ENCODE data around the gene CCDC6. TPM values are rescaled to one million over a fixed set of nuclear protein-coding genes. Genes with fewer than 3 reads are reported as not detected.

The CCDC6 gene
- total and polyA plus RNA-seq, 11 donors: 3.7 to 47.1 (median 17.4) TPM

DNA sequence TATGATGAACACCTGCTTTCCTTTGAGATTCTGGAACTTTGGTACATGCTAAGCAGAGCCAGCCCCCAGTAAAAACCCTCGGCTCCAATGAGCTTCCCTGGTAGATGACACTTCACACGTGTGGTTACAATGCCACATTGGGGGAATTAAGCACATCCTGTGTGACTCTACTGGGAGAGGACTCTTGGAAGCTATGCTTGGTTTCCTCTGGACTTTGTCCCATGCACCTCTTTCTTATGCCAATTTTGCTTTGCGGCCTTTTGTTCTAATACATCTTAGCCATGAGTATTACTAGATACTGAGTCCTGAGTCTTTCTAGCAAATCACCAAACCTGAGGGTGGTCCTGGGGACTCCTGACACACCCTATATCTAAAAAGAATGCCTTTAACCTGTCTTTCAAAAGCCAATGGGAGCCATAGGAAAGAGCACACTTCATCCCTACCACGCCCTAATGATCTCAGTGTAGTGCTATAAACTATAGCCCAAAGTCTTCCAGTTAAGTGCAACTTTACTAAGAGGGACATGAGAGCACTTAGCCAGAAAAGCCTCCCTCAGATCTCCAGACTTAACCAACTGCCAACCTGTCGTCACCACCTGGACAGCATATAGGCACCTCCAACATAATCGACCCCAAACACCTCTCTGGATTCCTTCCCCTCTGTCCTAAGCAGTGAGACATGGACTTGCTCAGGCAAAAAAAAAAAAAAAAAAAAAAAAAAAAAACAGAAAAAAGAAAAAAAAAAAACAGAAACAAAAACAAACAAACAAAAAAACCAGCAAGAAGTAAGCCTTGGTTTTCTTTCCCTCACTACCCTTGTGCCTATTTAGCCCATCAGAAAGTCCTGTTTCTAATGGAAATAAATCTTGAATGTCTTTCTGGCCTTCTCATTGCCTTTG, 37.4 kb downstream of the CCDC6 start:
- no peaks in the 10 kb centered on the region for H3K9me3 ChIP-seq
- DNase-seq (no peak), ATAC-seq (no peak)
- H3K4me3 ChIP-seq: no peak overlapping the region
- 79 to 86% (median 82%) methylated on average over 6 of the region's 6 CpGs for WGBS, 4 donors
- peak overlapping the region in 1 of 12 donors; percentile 81 for H3K27ac ChIP-seq
- TF ChIP-seq CTCF (IDR thresholded peaks at IDR 0.05): no peak
- TF ChIP-seq POLR2A (IDR thresholded peaks at IDR 0.05): no peak
- H3K36me3 ChIP-seq: no peaks in the 10 kb centered on the region
- H3K27me3 ChIP-seq: no peaks in the 10 kb centered on the region
- peaks cover 2 to 58% (median 36%) of the 10 kb centered on the region in 12 donors for H3K4me1 ChIP-seq
- intact Hi-C loops (cut with DNase I): loop anchor here in 8 of 10 donors (5.0 to 10.0 kb wide), 4 partner anchors 33 to 166 kb away; partner anchors contain the start of gene CCDC6 (in 3 of the 8)

GRCh38 chr10:59867590-59867989, 38.8 kb downstream of the CCDC6 start:
- intact Hi-C loops (cut with DNase I): loop anchor here in 8 of 10 donors (5.0 to 10.0 kb wide), 4 partner anchors 35 to 167 kb away; partner anchors contain the start of gene CCDC6 (in 3 of the 8)
- no peaks in the 10 kb centered on the region for H3K9me3 ChIP-seq
- ATAC-seq: no peak
- H3K27ac ChIP-seq: no peak overlapping the region
- H3K27me3 ChIP-seq: no peaks in the 10 kb centered on the region
- no peak for DNase-seq
- TF ChIP-seq CTCF (IDR thresholded peaks at IDR 0.05) (no peak), POLR2A (IDR thresholded peaks at IDR 0.05) (no peak)
- 94 to 97% (median 96%) methylated on average over 7 of the region's 7 CpGs for WGBS, 4 donors
- no peaks in the 10 kb centered on the region for H3K36me3 ChIP-seq
- H3K4me1 ChIP-seq: peaks cover 0 to 47% (median 24%) of the 10 kb centered on the region in 12 donors
- H3K4me3 ChIP-seq: no peak overlapping the region

DNA sequence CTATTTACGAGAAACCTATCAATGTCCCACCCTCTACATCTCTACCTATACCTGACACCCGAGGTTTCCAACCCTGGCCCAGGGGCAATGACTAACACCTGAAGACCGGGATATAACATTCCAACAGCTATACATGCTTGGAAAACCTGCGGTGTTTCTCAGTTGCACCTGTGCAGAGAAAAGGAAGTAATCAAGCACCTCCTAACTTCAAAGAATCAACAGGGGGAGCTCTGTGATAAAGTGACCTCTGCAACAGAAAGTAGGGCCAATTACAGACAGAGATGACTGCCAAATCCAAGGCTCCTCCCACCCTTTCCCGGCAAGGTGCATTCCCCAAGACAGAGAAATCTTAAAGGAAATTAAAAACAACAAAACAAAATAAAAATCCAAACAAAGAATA, 41.3 kb downstream of the CCDC6 start:
- Histone ChIP-seq H3K36me3 (no peaks in the 10 kb centered on the region), H3K27ac (peak overlapping the region in 3 of 12 donors; percentile 12 to 57 (median 16)), H3K4me3 (no peak overlapping the region), H3K4me1 (peaks cover 0 to 39% (median 19%) of the 10 kb centered on the region in 12 donors), H3K9me3 (no peaks in the 10 kb centered on the region), H3K27me3 (no peaks in the 10 kb centered on the region)
- TF ChIP-seq CTCF (IDR thresholded peaks at IDR 0.05) (peak in 11 of 12 donors; percentile 17 to 60 (median 44)), POLR2A (IDR thresholded peaks at IDR 0.05) (no peak)
- intact Hi-C loops (cut with DNase I): loop anchor here in 9 of 10 donors (2.0 to 10.0 kb wide), 5 partner anchors 37 to 170 kb away; partner anchors contain the start of gene CCDC6 (in 4 of the 9)
- peak; percentile 65 to 86 (median 72) for ATAC-seq
- WGBS, 4 donors: 44 to 56% (median 51%) methylated on average over 5 of the region's 5 CpGs
- peak in 1 of 5 donors; percentile 42 for DNase-seq
